OCI-LY1 (cell line): ENCODE data around the gene HDAC7.

Source experiments
- EZH2 ChIP-seq: fragments of 200-600 bp; sonication (generic), shearing (Covaris generic); IDR thresholded peaks from 2 replicates; pipeline ENCODE4 v1.8.0; 2017; ENCODE audit warnings: borderline replicate concordance, mixed run types, mild to moderate bottlenecking, antibody characterized with exemption, low read length, moderate library complexity, mixed read lengths
- TF ChIP-seq, protein P1 (sequence below): fragments of 200-600 bp; sonication (generic), shearing (Covaris generic); IDR thresholded peaks from 2 replicates; pipeline ENCODE4 v1.5.1; 2017; ENCODE audit warnings: mild to moderate bottlenecking, antibody characterized with exemption, low read length, moderate library complexity, mixed read lengths

DNA sequence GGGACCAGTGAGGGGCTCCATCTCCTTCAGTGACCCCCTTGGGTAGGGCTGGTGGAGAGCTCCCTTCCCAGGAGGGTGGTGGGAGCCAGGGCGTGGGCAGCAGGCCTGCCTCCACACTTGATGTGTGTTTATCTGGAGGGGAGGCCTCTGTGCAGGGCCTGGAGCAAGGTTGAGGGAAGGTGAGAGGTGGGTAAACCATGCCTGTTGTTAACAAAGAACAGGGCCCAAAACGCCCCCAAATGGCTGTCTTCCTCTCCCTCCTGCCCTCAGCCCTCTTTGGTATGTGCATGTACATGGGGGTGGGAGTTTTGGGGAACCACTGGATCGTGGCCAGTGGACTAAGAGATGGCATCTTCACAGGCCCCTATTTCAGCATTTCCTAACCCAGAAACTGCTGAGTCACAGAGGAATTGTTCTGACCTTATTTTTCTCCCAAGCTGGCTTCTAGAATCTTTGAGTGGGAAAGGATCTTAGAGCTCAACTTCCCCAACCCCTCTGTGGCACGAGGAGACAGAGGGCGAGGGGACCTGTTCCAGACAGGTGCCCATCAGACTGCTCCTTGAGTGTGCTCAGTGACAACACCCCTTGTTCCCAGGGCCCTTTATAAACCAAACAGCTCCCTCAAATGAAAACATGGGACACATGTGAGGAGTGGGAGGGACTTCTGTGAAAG, 43.1 kb downstream of the HDAC7 start:
- TF ChIP-seq, protein P1, sequence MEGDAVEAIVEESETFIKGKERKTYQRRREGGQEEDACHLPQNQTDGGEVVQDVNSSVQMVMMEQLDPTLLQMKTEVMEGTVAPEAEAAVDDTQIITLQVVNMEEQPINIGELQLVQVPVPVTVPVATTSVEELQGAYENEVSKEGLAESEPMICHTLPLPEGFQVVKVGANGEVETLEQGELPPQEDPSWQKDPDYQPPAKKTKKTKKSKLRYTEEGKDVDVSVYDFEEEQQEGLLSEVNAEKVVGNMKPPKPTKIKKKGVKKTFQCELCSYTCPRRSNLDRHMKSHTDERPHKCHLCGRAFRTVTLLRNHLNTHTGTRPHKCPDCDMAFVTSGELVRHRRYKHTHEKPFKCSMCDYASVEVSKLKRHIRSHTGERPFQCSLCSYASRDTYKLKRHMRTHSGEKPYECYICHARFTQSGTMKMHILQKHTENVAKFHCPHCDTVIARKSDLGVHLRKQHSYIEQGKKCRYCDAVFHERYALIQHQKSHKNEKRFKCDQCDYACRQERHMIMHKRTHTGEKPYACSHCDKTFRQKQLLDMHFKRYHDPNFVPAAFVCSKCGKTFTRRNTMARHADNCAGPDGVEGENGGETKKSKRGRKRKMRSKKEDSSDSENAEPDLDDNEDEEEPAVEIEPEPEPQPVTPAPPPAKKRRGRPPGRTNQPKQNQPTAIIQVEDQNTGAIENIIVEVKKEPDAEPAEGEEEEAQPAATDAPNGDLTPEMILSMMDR: no peak
- TF ChIP-seq EZH2: no peak
